Stromal cell of bone marrow (primary cell): ENCODE results near the gene ROR1.

Experiments
- DNase-seq: peaks from one replicate; pipeline ENCODE4 v3.0.0-alpha.2; 2012; ENCODE audit warnings: low read depth

The ROR1 gene

DNA sequence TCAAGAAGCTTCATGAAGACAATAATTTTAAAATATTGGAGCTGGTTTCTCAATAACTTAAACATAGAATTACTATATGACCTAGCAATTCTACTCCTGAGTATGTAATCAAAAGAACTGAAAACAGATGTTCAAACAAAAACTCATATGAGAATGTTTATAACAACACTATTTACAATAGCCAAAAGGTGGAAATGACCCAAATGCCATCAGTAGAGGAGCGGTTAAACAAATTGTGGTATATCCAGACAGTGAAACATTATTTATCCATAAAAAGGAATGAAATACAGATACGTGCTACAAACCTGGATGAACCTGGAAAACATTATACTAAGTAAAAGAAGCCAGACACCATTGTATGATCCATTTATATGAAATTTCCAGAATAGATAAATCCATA lies 366.8 kb downstream of the ROR1 start:
- DNase-seq: no peak

DNA sequence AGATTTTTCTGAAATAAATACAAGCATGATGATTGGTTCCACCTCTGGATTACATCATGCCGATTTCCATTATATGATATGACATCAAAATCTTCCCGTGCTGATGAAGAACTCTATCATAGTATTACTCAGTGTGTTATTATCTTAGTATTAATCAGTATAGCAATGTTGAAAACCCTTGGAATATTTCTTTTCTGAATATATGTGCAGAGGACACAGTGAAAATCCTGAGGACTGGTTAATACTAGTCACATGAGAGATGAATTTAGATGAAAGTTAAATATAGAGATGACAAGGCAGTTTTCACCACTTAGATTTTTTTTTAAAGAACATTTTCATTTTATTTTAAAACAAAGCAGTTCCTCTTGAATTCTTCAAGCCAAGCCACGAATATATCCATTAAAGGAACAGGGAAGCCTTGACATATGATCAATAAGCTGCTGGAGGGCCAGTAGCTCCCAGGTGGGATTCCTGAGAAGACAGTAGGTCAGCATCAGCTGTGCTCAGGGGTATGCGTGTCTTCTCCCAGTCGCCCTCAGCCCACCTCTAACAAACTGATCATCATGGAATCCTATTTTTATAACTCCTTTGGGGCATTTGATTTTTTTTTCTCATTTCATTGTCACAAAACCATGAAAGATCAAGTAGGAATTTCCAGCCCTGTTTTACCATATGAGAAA lies 373.4 kb downstream of the ROR1 start:
- DNase-seq: no peak

DNA sequence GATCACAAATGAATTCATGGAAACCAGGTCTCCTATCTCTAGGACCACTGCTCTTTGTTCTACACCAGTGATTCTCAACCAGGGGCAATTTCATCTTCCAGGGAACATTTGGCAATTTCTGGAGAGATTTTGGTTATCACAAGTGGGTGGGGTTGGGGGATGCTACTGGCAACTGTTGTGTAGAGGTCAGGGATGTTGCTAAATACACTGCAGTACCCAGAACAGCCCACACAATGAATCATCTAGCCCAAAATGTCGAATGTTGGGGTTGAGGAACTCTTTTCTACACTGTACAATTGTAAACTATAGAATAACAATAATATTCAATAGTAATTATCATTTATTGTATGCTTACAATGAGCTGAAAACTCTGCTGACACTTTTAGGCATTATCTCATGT lies 373.9 kb downstream of the ROR1 start:
- no peak for DNase-seq

DNA sequence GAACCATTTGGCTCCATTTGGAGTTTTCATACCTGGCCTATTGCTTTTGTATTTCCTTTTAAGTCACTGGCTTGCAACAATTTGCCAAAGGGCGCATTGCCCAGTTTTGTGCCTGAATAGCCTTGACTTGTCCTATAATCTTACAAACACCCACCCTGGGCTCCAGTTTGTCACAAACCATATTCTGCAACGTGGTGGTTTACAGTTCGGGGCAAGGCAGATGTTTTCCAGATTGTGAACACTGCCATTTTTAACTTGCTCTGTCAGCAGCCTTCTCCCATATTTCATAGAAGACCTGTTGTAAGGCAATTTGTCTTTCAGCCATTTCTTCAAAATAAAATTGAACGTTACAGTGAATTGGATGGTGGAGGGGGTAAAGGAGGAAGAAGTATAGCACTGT lies 376.4 kb downstream of the ROR1 start:
- no peak for DNase-seq

DNA sequence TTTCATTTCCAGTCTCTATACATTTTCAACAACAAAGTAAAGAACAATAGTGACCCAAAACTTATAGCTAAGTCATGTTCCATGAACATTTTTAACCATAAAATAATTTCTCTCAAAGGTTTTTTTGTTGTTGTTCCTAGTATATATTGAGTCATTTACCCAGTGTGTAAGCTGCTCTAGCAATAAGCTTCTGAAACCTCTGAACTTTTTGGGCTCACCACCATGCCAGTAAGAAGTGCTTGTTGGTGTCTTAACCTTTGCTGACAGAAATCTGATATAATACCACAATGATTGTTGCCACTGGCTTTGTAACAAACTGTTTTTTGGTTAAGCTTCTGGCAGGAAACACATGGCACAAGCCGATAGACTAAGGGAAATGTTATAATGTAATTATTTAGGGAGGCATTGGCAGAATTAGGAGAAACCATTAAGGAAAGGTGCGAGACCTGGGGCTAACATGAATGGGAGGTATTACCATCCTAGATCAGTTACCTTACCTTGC lies 377.0 kb downstream of the ROR1 start:
- no peak for DNase-seq

DNA sequence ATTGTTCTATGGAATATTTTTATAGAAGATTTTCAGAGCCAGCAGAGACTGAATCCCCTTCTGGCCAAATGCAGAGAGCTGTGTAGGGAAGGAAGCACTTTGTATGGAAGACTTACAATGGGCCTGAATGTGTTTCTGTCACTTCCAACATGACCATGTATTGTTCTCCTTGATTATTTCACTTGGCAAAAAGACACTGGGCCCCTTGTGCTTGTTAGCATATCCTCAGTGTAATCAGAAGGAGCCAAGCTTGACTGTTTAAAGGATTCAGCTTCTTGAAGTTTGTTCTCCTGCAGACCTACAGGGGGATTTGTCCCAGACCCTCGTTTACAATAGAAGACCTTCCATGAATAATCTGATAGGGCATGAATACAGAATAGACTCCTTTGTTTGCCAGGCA lies 381.5 kb downstream of the ROR1 start:
- DNase-seq: no peak

DNA sequence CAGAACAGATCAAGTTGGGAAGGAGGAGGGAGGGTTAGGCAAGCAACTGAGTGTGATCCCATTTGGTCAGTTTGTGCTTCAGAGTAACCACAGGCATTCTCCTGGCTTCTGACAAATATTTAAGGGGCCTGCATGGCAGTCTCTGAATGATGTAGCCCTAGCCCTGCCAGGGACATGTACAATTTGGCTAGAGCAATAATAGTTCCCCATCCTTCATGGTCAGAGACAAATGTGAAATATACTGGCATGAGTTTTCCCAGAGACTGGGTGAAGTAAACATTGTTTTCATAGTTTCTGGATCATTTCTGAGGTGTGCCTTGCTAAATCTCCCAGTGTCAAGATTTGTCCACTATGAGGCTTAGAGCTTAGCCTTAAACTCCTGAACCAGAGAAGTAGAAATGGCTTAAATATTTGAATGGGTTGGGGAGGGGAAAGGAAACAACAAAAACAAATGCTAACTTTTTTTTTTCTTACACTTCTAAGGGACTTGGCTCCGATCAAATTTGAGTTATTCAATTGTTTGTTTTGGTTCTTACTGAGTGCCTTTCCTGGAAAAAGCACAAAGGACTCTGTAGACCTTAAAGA lies 387.6 kb downstream of the ROR1 start:
- DNase-seq: peak; percentile 73

DNA sequence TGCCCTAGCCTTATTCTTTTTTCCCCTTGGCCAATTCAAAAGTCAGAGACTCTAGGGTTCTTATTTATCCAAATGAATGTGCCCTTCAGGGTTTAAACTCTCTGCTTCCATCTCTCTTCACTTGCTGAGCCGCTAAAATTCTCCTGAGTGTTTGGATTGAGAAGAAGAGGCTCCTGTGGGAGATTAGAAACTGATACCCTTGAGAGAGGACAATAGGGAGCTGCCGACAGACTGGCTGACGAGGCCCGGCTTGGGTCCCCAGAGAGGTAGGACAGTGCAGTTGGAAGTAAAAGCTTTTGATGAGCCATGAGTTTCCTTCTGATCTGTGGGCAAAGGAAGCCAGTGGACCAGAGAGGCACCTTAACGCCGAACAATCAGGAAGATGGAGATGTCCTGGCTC lies 388.3 kb downstream of the ROR1 start:
- DNase-seq: no peak

DNA sequence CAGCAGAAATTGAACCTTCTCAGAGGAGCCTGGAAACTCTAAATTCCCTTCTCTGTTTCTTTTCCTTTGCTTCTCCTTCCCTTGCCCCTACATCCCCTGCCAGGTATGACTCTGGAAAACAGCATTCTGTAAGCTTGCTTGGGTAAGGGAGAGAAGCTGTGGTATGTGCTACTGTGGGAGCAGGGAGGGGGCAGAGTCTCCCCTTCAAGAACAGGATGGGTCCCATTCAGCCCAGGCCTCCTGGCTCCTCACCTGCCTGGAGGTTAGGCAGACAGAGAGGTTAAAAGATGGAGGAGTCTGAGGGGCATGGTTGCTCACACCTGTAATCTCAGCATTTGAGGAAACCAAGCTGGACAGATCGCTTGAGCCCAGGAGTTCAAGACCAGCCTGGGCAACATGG lies 389.0 kb downstream of the ROR1 start:
- no peak for DNase-seq

DNA sequence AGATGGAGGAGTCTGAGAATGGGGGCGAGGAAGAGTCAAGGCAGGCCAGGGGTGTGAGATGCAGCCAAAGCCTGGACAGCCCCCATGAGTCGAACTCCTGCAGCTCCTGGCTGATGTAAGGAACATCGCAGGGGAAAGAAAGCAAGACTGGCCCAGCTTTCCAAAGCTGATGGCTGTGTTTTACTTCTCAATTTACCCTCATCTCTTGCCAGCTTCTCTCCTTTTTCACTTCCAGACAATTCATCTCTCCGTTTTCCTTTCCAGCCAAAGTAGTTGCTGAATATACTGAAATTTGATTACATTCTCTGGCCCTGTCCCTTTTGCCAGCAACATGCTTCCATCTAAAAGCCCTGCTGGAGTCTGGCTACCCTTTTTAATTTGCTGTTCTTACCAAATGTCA lies 389.6 kb downstream of the ROR1 start:
- DNase-seq: no peak

DNA sequence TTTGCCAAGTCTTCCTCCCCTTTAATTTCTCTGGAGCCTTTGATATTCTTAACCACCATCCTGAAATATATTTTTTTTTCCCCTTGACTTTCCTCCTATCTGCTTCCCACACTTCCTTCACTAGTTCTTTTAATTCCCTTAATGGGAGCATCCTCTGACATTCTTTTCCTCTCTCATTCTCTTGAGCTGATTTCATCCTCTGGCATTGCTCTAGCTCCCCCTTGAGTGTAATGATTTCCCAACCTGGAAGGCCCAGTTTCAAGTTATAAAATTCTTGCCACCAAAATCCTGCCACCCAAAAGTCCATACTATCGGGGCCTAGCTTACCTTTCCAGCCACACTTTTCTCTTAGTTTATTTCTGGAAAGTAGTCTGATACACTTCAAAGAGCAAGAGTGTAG lies 390.2 kb downstream of the ROR1 start:
- DNase-seq: peak; percentile 54

DNA sequence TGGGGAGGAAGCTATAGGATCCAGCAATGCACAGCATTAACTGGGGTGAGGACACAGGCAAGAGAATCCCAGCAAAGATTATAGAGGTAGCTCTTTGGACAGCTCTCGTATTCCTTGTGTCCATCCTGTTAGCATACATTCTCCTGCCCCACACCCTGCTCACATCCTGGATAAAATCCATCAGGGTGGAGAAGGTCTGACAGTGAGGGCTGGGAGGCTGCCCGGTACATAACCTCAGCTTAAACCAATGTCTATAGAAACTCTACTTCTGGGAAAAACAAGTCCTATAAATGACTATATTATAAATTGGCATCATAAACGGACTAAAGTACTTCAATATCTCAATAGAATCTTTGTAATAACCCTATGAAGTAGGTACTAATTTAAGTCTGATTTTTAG lies 392.8 kb downstream of the ROR1 start:
- no peak for DNase-seq

DNA sequence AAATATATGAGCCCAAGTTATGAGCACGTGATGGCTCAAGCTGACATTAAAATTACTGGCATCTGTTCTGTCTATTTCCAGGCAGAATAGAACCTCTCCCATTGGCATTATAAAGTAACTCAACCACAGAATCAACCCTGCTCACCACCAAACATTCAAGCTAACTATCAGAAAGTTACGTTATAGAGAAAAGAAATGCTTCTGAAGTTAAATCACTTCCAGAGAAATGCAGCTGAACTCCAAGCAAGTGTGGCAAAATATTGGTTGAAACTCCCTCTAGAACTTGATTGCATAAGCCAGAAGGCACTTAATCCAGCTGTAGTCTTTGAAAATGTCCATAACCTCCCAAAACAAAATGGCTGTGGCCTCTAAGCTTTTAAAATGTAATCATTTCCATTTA lies 393.4 kb downstream of the ROR1 start:
- DNase-seq: peak; percentile 82

DNA sequence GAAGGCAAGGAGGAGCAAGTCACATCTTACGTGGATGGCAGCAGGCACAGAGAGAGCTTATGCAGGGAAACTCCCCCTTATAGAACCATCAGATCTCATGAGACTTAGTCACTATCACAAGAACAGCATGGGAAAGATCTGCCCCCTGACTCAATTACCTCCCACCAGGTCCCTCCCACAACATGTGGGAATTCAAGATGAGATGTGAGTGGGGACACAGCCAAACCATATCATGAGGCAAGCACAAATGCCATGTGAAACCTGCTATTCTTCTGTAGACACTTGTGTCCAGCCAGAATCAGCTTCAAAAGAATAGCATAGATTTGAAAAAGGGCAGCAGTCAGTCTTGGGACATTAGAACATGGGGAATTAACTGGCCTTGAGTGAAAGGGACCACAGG lies 397.4 kb downstream of the ROR1 start:
- no peak for DNase-seq

DNA sequence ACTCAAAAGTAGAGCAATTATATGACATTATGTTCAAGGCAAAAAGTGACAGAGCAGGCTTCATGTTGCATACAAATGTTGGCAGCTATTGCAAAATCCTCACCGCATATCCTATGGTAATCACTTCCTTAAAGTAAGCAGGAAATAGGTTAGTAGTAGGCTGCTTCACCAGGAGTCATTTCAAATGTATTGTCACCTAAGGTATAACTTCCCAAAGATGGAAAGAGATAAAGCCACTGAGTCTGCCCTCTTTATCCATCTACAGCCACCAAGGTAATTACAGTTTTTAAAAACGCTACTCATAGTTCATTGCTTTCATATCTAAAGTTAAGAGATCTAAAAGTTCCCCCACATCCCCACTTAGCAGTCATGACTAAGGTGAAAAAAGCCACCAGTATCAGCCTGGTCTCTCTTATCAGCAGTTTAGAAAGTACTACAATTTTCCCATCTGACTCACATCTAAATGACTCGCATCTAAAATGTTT lies 398.0 kb downstream of the ROR1 start:
- DNase-seq: no peak

DNA sequence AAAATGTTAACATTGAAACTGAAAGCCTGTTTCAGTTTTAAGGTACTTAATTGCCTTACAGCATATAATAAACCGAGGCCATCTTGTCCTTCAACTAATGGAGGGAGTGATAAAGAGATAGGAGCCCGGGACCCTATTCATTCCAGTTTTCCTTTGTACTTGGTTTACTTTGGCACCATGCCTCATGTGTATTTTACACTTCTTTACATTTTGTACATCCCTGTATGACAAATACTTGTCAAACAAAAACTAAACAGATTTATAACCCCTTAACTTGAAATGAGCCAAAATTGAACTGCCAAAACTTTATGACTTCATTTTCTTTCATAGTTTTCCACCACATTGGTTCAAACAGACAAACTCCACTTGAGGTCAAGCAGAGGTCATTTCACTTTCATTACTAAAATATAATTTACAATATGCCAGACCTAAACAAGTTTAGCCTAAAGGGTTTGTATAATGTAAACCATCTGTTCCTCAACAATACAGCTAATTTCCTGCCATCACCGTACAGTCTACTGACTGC lies 398.7 kb downstream of the ROR1 start:
- no peak for DNase-seq

DNA sequence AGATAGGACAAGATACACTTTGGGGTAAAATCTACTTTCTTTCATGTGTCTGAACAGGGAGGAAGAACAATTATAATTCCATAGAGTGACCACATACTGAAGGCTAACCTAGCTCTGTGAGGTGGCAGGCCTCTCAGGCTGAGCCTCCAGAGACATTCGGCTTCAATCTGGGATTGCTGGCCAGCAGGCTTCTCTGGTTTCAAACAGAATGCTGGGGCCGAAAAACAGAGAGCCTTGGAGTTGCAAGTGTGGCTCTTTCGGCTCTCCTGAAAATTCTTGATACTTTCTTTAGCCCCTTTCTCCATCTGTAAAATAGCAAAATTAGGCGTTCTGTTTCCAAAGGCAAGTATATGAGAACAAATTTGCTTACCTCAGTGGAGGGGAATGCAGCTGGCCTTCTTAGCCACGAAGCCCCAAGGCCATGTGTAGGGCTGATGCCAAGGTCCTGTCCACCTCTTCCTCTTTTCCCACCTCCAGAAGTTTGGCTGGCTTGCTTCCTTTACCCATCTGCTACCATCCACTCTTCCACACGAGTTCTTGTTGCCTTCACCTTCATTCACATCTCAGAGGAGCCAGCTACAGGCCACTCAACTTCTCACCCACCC lies 399.6 kb downstream of the ROR1 start:
- no peak for DNase-seq

DNA sequence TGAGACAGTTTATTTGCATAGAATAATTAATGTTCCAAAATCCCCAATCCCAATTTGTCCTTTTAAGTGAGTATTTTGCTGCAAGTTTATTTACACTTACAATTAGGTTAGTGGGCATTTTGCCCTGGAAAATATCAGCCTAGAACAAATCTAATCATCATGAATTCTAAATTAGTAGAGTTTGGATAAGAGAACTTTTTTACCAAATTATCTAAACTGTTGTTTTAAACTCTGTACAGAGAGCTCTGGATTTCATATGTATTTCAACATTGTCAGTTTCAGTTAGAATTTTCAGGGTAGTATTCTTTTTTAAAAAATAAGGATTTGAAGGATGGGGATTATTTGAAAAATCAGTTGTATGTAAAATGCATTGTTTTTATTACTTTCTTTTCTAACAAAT lies 401.8 kb downstream of the ROR1 start:
- no peak for DNase-seq

DNA sequence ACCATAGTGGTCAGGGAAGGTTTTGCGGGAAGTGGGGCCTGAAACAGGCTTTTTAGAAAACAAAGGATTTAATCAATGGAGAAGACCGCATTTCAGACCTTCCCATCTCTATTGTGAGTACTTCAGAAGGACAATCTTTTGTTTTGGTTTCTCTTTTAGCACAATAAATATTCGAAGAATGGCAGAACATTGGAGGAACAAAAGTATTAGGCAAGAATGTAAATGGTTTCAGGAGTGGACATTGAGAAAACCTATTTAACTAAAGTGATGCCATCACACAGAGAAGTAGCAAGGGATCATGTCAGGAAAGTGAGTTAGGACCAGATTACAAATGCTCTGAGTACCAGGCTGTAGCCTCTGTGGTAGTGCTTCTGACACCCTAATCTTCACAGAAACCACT lies 402.8 kb downstream of the ROR1 start:
- no peak for DNase-seq

DNA sequence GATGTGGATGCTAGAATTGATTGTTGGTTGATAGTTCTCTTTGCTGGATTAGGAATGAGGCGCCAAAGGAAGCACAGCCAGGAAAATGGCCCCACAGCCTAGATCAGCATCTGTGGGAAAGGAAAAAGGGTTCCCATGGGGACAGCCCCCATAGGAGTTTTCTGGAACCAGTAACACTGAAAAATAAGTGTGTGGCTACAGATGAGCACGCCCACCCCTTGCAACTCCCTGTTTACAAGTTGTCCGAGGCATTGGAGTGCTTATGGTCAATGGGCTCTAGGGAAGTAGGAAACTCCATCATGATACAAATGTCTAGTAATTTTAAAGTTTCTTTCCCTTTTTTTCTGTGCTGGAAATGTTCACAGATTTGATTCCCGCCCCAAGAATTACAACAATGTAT lies 405.8 kb downstream of the ROR1 start:
- DNase-seq: no peak

DNA sequence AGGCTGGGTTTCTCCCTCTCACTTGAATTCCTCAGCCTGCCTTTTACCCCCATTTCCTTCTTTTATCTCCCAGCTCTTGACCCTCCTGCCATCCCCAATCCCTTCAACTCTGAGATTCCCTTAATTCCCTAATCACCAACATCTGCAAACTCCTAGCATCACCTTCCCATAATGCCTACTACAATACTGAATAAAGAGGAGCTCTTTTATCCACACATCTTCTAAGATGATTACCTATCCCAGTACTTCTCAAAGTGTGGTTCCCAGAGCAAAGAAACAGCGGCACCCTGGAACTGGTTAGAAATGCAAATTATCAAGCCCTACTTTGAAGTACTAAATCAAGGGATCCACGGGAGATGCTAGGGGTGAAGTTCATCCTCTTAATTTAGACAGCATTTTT lies 408.4 kb downstream of the ROR1 start:
- no peak for DNase-seq

DNA sequence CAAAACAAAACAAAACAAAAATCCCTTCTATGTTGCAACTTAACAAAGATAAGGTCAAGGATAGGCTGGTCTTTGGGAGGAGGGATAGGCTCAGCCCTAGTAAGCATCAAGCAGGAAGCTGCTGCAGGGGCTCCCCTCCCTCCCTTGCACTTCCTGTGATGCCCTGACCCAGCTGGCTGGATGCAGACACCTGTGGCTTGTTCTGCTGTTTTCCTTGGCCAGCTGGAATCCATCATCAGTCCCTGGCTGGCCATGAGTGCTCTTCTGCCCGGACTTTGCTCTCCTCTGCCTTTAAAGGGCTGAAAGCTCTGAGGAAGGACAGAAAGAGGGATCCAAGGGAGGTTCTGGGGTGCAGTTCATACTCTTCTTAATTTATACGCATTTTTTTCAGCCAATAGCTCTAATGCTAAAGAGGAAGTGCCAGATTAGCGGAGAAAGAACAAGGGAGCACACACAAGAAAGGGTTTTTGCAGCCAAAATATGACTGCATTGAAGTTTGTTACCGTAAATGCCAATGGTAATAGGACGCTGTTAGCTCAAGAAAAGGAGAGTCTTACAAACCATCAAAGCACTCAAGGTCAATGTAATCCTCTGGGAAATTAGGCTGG lies 409.7 kb downstream of the ROR1 start:
- DNase-seq: no peak

DNA sequence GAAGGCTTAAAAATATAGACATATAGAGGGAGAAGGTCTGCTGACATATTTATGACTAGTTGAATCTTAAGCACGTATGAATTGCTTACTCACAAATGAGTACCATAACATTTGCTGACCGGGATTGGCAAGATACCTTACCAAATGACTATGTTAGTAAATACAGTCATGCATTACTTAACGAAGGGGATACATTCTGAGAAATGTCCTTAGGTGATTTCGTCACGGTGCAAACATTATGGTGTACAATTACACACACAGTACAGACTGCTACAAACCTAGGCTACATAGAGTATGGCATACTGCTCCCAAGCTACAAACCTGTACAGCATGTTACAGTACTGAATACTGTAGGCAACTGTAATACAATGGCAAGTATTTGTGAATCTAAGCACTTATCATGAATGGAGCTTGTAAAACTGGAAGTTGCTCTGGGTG lies 410.2 kb downstream of the ROR1 start:
- DNase-seq: peak; percentile 45
